ENCODE measurements around the gene RGPD8. TPM values are rescaled to one million over a fixed set of nuclear protein-coding genes. Genes with fewer than 3 reads are reported as not detected.
"Not testable (repeated sequence)": the region's sequence is repeated elsewhere in the genome, so short reads cannot be mapped to it uniquely, and the experiment has no call there.

RGPD8 gene
- total RNA-seq, 4 donors from 2014 or later, result 23.9 to 33.7 (median 27.0) TPM

GRCh38 chr2:112451317-112451716 lies 17.9 kb upstream of the RGPD8 start:
- no peak for TF ChIP-seq CTCF (IDR thresholded peaks at IDR 0.05)
- no peak for DNase-seq (ENCODE audit: low spot score)

GRCh38 chr2:112449854-112450253 lies 16.4 kb upstream of the RGPD8 start:
- DNase-seq (ENCODE audit: low spot score), result no peak
- ATAC-seq (ENCODE audit: low FRiP score), result no peak
- TF ChIP-seq CTCF (IDR thresholded peaks at IDR 0.05), result no peak

More at GRCh38 chr2:112451317-112451716, 17.9 kb upstream of the RGPD8 start:
- ATAC-seq (ENCODE audit: low FRiP score), result no peak

GRCh38 chr2:112444256-112444655 lies 10.8 kb upstream of the RGPD8 start:
- not testable (repeated sequence) for ATAC-seq (ENCODE audit: low FRiP score); DNase-seq (ENCODE audit: low spot score)

- not testable (repeated sequence) for DNase-seq (ENCODE audit: low spot score); ATAC-seq (ENCODE audit: low FRiP score)
Observed at GRCh38 chr2:112438603-112439261, 5.3 kb upstream of the RGPD8 start.

- not testable (repeated sequence) for DNase-seq (ENCODE audit: low spot score); ATAC-seq (ENCODE audit: low FRiP score)
Observed at GRCh38 chr2:112437405-112437831, 4.0 kb upstream of the RGPD8 start.

- DNase-seq (ENCODE audit: low spot score), result not testable (repeated sequence)
Observed at GRCh38 chr2:112436993-112437392, 3.5 kb upstream of the RGPD8 start.

GRCh38 chr2:112435716-112436431 lies 2.4 kb upstream of the RGPD8 start:
- not testable (repeated sequence) for ATAC-seq (ENCODE audit: low FRiP score)

More at GRCh38 chr2:112436993-112437392, 3.5 kb upstream of the RGPD8 start:
- not testable (repeated sequence) for ATAC-seq (ENCODE audit: low FRiP score)

GRCh38 chr2:112434890-112435715 lies 1.7 kb upstream of the RGPD8 start:
- DNase-seq (ENCODE audit: low spot score); ATAC-seq (ENCODE audit: low FRiP score): not testable (repeated sequence)

More at GRCh38 chr2:112435716-112436431, 2.4 kb upstream of the RGPD8 start:
- not testable (repeated sequence) for DNase-seq (ENCODE audit: low spot score)

- no peak for TF ChIP-seq CTCF (IDR thresholded peaks at IDR 0.05)
- DNase-seq (ENCODE audit: low spot score), result no peak
- no peak for ATAC-seq (ENCODE audit: low FRiP score)
Observed at GRCh38 chr2:112433932-112434730, 686 bp upstream of the RGPD8 start.

GRCh38 chr2:112432735-112433479 lies 538 bp downstream of the RGPD8 start:
- ATAC-seq (ENCODE audit: low FRiP score); DNase-seq (ENCODE audit: low spot score): not testable (repeated sequence)

GRCh38 chr2:112432390-112432734 lies 1.1 kb downstream of the RGPD8 start:
- ATAC-seq (ENCODE audit: low FRiP score); DNase-seq (ENCODE audit: low spot score): not testable (repeated sequence)

GRCh38 chr2:112431587-112432295 lies 1.7 kb downstream of the RGPD8 start:
- ATAC-seq (ENCODE audit: low FRiP score); DNase-seq (ENCODE audit: low spot score): not testable (repeated sequence)

GRCh38 chr2:112424553-112424952 lies 8.9 kb downstream of the RGPD8 start:
- ATAC-seq (ENCODE audit: low FRiP score); DNase-seq (ENCODE audit: low spot score): not testable (repeated sequence)
